HG02642 (cell line): ENCODE results near the gene CYTH1.

Experiments
- ATAC-seq: cut with Tn5 transposase; IDR thresholded peaks from one replicate; pipeline ENCODE4 v1.9.1; 2021; ENCODE audit warnings: mild to moderate bottlenecking; ENCODE audit not compliant: unreplicated experiment, poor library complexity

The CYTH1 gene

DNA sequence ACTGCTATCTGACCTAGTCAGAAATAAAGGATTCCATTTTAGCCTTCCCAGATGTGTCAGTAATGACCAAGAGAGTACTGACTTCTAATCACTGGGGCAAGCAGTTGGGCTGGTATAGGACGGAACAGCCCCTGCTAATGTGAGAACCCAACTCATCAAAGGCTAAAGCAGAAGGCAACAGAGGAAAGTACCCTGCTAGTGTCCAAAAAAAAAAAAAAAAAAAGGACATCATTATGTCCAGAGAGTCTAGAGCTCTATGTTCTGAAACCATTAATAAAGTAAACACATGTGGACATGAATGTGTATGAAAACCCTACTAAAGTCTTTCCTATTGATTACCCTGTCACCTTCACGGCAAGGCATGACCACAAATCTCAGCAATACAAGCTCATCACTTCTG lies 85.0 kb downstream of the CYTH1 start:
- no peak for ATAC-seq

GRCh38 chr17:78696016-78696982 lies 85.8 kb downstream of the CYTH1 start:
- ATAC-seq, result no peak

- no peak for ATAC-seq
Observed at GRCh38 chr17:78694805-78695531, 87.1 kb downstream of the CYTH1 start.

DNA sequence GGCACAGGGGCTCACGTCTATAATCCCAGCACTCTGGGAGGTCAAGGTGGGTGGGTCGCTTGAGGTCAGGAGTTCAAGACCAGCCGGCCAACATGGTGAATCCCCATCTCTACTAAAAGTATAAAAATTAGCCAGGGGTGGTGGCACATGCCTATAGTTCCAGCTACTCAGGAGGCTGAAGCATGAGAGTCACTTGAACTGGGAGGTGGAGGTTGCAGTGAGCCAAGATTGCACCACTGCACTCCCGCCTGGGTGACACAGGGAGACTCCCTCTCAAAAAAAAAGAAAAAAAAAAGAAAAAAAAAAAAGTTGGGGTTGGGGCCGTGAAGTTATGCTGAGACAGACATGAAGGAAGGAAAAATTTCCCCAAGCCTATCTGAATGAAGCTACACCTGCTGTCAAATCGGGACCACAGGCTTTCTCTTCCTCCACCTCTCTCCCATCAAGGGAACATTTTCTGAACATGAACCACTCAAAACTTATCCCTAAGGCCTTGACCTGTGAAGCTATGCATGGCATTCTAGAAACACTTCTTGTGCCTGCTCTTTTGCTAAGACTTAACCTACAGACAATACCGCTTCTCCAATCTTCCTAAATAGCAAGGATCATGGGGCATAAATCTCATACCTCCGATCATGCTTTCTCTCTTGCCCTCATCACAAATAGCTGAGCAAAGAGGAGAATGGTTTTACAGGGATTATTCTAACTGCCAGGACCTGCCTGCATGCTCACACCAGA lies 88.6 kb downstream of the CYTH1 start:
- ATAC-seq, result no peak

- ATAC-seq, result no peak
Observed at GRCh38 chr17:78692460-78693010, 89.5 kb downstream of the CYTH1 start.

- ATAC-seq, result no peak
Observed at GRCh38 chr17:78689029-78689428, 93.0 kb downstream of the CYTH1 start.

GRCh38 chr17:78687944-78688343 lies 94.1 kb downstream of the CYTH1 start:
- no peak for ATAC-seq

GRCh38 chr17:78687125-78687524 lies 94.9 kb downstream of the CYTH1 start:
- no peak for ATAC-seq

- no peak for ATAC-seq
Observed at GRCh38 chr17:78684026-78684425, 98.0 kb downstream of the CYTH1 start.

- ATAC-seq, result no peak
Observed at GRCh38 chr17:78683408-78683961, 98.6 kb downstream of the CYTH1 start.

DNA sequence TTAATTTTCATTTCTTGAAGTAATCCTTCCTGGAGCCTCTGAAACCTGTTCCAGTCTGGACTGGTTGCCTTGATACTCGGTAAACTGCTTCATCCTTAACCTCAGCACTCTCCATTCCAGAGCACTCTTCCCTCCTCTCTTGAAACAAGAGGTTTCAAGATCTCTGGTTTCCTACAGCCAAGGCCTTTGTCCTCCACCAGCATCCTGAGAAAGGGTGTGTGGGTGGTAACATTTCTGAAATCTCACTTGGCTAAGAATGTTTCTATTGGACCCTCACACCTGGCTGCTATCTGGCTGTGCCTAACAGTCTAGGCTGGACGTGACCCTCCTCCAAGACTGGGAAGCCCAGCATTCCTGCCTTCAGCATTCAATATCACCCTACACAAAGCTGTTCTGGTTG lies 99.7 kb downstream of the CYTH1 start:
- no peak for ATAC-seq

DNA sequence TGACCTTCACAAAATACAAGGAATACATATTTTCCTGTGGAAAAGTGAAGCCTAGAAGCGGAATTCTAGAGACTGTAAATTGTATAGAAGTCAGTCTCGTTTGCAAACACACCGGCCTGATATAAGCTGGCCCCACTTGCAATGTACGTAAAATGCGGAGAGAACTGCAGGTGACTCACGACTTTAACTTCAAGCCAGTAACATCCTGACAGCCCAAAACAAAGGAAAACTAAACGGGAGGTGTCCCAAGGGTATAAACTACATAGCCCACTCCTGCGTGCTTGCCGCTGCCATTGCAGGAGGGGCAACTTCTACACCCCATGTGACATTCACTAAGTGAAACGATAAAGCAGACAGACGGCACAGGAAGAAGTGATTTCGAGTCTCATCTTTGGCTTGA lies 101.6 kb downstream of the CYTH1 start:
- no peak for ATAC-seq

DNA sequence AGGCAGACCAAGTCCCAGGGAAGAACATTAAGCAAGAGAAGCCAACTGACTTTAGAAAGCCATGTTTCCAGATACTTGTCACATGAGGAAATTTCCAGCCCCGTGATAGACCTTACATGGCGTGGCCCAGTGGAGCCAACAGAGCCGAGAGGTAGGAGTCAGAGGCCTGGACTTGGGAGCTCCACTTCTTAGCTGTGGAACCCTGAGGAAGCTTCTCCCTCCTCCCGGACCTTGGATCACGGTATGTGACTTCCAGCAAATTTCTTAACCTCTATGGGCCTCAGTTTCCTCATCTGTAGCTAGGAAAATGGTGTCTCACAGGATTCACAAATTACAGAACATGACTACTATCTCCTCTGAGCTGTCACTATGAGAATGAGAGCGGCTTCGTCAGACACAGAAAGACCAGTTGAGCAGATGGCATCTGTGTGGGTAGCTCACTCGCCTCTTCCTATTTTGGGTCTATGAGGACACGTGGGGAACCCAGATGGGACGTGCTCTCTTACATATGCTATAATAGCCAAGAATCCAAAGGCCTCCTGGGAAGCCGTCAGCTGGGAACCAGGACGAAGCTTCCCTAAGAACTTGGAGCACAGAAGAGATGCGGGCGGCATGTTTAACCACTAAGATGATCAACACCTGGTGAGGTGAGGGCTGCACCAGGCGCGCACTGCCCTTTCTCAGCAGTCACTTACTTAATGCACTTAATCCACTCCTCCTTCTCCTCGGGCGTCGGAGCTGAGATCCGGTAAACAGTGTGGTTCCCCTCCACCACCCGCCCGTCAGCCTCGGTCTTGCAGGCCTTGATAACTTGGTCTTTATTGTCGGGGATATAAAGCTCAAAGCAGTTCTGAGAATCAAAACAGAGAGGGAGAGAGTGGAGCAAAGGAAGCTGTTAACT lies 102.3 kb downstream of the CYTH1 start:
- ATAC-seq, result no peak

DNA sequence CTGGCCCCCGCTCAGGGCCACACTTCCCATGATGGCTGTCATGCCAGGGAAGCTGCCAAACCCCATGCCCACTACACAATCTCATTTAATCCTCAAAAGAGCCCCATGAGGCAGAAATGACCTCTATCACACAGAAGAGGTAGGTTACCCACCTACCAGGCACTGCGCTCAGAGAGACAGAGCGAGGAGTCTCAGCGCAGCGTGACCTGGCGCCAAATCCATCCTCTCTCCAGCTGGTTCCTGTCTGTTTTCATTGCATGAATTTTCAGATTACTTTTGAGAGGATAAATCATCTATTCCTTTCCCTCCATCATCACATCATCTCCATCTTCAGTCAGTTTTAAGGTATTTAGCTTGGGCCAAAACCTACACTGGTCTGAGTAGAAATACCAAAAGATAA lies 103.4 kb downstream of the CYTH1 start:
- ATAC-seq, result no peak

- no peak for ATAC-seq
Observed at GRCh38 chr17:78678222-78678557, 103.9 kb downstream of the CYTH1 start.

DNA sequence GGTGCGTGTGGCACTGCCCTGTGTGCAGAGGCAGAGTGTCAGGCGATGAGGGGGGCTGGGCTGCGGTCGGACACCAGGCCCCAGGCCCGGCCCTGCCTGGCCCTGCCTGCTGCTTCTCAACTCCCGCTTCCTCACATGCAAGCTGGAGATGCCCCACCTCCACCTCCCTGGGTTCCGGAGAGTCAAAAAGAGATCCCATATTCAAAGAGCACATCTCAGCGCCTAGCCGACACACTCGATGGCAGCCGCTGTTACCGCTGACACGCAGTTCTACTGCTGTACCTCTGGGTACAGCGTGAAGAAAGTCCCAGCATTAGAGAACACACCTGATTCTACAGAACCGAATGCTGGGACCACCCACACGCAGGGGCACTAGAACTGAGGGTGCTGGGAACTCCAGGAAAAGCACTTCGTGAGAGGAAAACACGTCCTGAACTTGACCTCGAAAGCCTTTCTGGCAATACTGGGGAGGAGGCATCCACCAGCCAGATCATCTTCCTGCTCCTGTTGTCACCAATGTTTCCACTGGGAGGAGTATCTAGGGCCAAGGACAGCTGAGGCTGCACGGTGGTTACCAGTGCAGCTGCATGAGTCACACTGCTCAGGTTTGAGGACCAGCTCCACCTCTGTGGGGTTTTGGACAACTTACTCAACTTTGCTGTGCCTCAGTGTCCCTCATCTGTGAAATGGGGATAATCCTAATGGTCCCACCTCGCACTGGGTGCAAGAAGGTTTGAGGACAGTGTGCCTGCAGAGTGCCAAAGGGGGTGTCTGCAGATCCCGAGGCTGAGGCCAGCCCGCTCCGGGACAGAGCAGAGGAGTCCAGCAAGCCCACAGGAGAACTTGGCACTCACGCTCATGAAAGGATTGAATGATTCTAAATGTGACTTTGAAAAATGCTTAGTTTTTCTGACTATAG lies 104.5 kb downstream of the CYTH1 start:
- no peak for ATAC-seq

DNA sequence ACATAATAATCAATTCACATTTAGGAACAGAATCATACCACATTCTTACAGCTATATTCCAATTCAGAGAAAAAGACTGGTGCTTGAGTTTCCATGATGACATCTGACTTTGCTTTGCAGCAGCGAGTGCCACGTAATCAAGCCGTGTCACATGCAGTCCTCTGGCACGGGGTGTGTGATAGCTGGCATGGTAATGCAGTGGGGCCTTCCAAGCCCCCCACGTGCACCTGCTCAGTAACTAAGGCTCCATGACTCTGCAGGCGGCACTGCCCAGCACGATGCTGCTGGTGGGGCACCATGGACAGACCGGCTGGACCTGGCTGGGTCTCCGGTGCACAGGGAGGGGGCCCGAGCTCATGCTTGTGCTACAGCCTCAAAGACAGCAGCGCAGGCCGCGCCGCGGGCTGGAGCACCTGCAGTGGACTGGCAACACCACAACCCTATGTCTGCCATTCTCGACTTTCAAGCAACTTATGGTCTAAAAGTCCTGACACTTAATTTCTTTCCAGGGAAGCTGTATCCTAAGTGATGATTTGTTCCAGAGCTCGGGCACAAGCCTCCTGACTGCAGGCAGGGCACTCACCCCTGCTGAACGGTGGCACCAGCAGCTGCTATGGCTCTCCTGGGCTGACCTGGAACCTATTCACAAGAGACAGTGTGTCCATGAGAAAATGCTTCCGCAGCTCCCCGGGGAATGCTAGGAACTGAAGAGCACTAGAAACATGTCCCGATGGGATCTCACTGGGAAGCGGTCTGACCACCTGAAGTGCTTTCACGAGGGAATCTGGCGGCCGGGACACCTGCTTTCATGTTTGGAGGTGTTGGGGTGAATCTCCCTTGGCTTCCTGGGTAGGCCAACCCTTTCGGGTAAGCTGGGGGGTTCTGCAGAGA lies 105.4 kb downstream of the CYTH1 start:
- ATAC-seq, result no peak
